Omental fat pad (tissue), 4 donors: Measurements from ENCODE around the gene SFXN5. TPM values are rescaled to one million over a fixed set of nuclear protein-coding genes. Genes with fewer than 3 reads are reported as not detected.

Experiments
- ATAC-seq: fragments of 150-250 bp; one replicate; pipeline ENCODE4 v1.9.1; 2016; ENCODE audit warnings: mild to moderate bottlenecking, moderate library complexity; ENCODE audit not compliant: low FRiP score
- DNase-seq: peaks from one replicate; pipeline ENCODE4 v3.0.0-alpha.2; 2019; ENCODE audit warnings: low spot score
- CTCF ChIP-seq, 3 donors: fragments of 450-650 bp; IDR thresholded peaks; one replicate each; pipeline ENCODE4 v1.5.1; 2016 to 2017; ENCODE audit warnings: antibody characterized with exemption in 3 of 3, mild to moderate bottlenecking in 3 of 3, moderate library complexity in 2 of 3
- total RNA-seq, 4 donors: library from RNA; depleted of rRNA; stranded (reverse); fragments of >200 nt; gene quantifications; one replicate each; pipeline ENCODE4 v1.1.0, GENCODE V29; 2016

The SFXN5 gene
- total RNA-seq, 4 donors from 2014 or later: 5.1 to 15.6 (median 9.4) TPM

- no peak for DNase-seq
- no peak for ATAC-seq
- no peak for TF ChIP-seq CTCF (IDR thresholded peaks at IDR 0.05)
These were observed 39.5 kb downstream of the SFXN5 start for GRCh38 chr2:73031725-73032701.

GRCh38 chr2:73031095-73031678, 40.3 kb downstream of the SFXN5 start:
- ATAC-seq (no peak), DNase-seq (no peak)
- TF ChIP-seq CTCF (IDR thresholded peaks at IDR 0.05): no peak

GRCh38 chr2:73028841-73029240, 42.7 kb downstream of the SFXN5 start:
- ATAC-seq: no peak
- DNase-seq: no peak
- TF ChIP-seq CTCF (IDR thresholded peaks at IDR 0.05): no peak

DNA sequence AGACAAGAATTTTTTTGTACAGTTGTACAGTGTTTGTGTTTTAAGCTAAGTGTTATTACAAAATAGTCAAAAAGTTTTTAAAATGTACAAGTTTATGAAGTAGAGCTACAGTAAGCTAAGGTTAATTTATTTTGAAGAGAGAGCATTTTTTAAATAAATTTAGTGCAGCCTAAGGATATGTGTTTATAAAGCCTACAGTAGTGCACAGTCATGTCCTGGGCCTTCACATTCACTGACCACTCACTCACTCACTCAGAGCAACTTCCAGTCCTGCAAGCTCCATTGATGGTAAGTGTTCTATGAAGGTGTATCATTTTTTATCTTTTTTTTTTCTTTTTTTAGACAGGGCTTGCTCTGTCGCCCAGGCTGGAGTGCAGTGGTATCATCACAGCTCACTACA, 44.2 kb downstream of the SFXN5 start:
- no peak for ATAC-seq
- no peak for DNase-seq
- TF ChIP-seq CTCF (IDR thresholded peaks at IDR 0.05): no peak

GRCh38 chr2:73023497-73023896, 48.0 kb downstream of the SFXN5 start:
- TF ChIP-seq CTCF (IDR thresholded peaks at IDR 0.05): no peak
- DNase-seq (no peak), ATAC-seq (no peak)

DNA sequence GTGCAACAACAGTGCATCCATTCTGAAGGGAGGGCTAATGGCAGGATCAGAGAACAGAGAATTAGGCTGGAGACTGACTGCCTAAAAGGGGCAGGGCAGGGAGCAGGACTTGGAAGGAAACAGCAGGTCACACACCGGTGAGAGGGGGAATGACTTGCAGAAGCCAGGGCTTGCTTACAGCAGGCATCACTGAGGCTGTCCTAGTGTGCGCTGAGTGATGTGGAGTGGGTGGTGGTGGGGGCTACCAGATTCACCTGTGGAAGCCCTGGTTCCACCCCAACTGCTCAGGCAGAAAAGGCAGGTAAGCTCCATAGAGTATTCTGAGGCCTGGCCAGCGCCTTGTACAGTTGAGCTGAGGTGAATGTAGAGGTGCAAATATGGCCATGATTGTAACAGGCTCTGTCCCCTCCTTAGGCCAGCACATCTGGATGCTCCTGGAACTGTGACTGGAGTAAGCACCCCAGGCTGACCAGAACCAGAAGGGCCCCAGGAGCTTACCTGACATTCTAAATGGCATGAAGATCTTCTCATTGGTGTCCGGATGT, 49.4 kb downstream of the SFXN5 start:
- ATAC-seq (no peak), DNase-seq (no peak)
- no peak for TF ChIP-seq CTCF (IDR thresholded peaks at IDR 0.05)
